CD4-positive, CD25-positive, alpha-beta regulatory T cell (primary cell): Measurements from ENCODE around the gene BACH2. TPM values are rescaled to one million over a fixed set of nuclear protein-coding genes. Genes with fewer than 3 reads are reported as not detected.
"Not testable (repeated sequence)": the region's sequence is repeated elsewhere in the genome, so short reads cannot be mapped to it uniquely, and the experiment has no call there.

ENCODE experiments used
- ATAC-seq, 2 donors: fragments of 150-1000 bp; cut with Tn5 transposase; one replicate each; pipeline ENCODE4 v1.10.0; 2021; ENCODE audit warnings: low read depth in 2 of 2, moderate number of reproducible peaks in 2 of 2, moderate library complexity in 1 of 2
- DNase-seq, 3 donors: peaks; one replicate each; pipeline versions ENCODE4 v3.0.0 to v3.0.0-alpha.2; 2012 to 2022; ENCODE audit warnings: mixed read lengths in 1 of 3
- H3K27ac ChIP-seq: one replicate; pipeline ENCODE4 v1.7.0; 2013; ENCODE audit warnings: mild to moderate bottlenecking, low read length; ENCODE audit not compliant: insufficient read depth, poor library complexity, severe bottlenecking
- H3K27me3 ChIP-seq: one replicate; pipeline ENCODE4 v1.7.0; 2013; ENCODE audit warnings: low read length; ENCODE audit not compliant: control insufficient read depth, insufficient read depth
- H3K36me3 ChIP-seq: one replicate; pipeline ENCODE4 v1.7.0; 2013; ENCODE audit warnings: mild to moderate bottlenecking, low read length, moderate library complexity; ENCODE audit not compliant: control insufficient read depth, insufficient read depth
- H3K4me1 ChIP-seq: 2 replicates; pipeline ENCODE4 v1.7.0; 2013; ENCODE audit warnings: mild to moderate bottlenecking, low read length; ENCODE audit not compliant: insufficient read depth, control insufficient read depth, poor library complexity, severe bottlenecking
- H3K4me3 ChIP-seq: one replicate; pipeline ENCODE4 v1.7.0; 2013; ENCODE audit warnings: low read depth, mild to moderate bottlenecking, low read length, moderate library complexity
- H3K9me3 ChIP-seq, 2 experiments: 1 replicate in 1 of 2; 2 replicates in 1 of 2; pipeline ENCODE4 v1.7.0; 2013; ENCODE audit warnings: low read length in 2 of 2, mild to moderate bottlenecking in 1 of 2, moderate library complexity in 1 of 2; ENCODE audit not compliant: control insufficient read depth in 2 of 2
- H3K27ac Mint-ChIP-seq, 3 donors: one replicate each; pipeline ENCODE4 v1.8.0; 2020 to 2022; ENCODE audit warnings: mild to moderate bottlenecking in 3 of 3, mixed read lengths in 3 of 3, moderate library complexity in 2 of 3
- H3K27me3 Mint-ChIP-seq: one replicate; pipeline ENCODE4 v1.8.0; 2022; ENCODE audit warnings: mild to moderate bottlenecking, mixed read lengths
- H3K36me3 Mint-ChIP-seq: one replicate; pipeline ENCODE4 v1.8.0; 2020; ENCODE audit warnings: mixed read lengths
- H3K4me1 Mint-ChIP-seq, 4 donors: one replicate each; pipeline ENCODE4 v1.8.0; 2020 to 2022; ENCODE audit warnings: mixed read lengths in 4 of 4, mild to moderate bottlenecking in 1 of 4
- H3K4me3 Mint-ChIP-seq, 4 donors: one replicate each; pipeline ENCODE4 v1.8.0; 2020 to 2022; ENCODE audit warnings: mild to moderate bottlenecking in 4 of 4, mixed read lengths in 4 of 4, moderate library complexity in 3 of 4
- H3K9me3 Mint-ChIP-seq, 7 donors: one replicate each; pipeline ENCODE4 v1.8.0; 2020 to 2022; ENCODE audit warnings: mixed read lengths in 7 of 7, mild to moderate bottlenecking in 3 of 7, moderate library complexity in 2 of 7
- polyA plus RNA-seq, 4 donors: library from polyadenylated mRNA; unstranded; fragments of 300-500 nt; fragmentation: Illumina TruSeq; gene quantifications; one replicate each; pipeline ENCODE4 v1.2.3, GENCODE V29; 2021
- total RNA-seq: library from RNA; stranded (reverse); gene quantifications from one replicate; pipeline ENCODE4 v1.2.3, GENCODE V29; 2022

BACH2 gene
- total and polyA plus RNA-seq, 5 donors from 2014 or later = 3.8 to 51.3 (median 7.1) TPM

DNA sequence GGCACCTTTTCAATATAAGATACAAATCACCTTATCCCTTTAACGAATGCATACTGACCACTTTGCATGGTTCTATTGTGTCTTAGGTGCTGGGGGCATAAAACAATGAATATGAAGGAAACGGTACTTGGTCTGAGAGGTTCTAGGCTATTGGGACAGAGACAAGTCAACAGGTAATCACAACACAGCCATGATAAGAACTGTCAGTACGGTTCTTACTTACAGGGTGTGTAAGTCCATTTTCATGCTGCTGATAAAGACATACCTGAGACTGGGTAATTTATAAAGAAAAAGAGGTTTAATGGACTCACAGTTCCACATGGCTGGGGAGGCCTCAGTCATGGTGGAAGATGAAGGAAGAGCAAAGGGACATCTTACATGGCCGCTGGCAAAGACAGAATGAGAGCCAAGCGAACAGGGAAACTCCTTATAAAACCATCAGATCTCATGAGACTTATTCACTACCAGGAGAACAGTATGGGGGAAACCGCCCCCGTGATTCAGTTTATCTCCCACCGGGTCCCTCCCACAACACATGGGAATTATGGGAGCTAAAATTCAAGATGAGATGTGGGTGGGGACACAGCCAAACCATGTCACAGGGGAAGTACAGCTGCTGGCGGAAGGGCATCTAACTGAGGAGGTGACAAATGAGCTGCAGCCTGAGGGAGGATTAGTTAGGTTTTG is 325.2 kb downstream of the BACH2 start:
- H3K27me3 Mint-ChIP-seq, H3K27me3 ChIP-seq, H3K36me3 Mint-ChIP-seq, H3K4me3 ChIP-seq, H3K36me3 ChIP-seq, H3K9me3 Mint-ChIP-seq, H3K4me1 ChIP-seq, H3K27ac Mint-ChIP-seq, ATAC-seq, H3K9me3 ChIP-seq, DNase-seq, H3K27ac ChIP-seq, H3K4me3 Mint-ChIP-seq: not testable (repeated sequence)
- peaks cover 0 to 17% (median 7%) of the 10 kb centered on the region in 4 donors for H3K4me1 Mint-ChIP-seq

DNA sequence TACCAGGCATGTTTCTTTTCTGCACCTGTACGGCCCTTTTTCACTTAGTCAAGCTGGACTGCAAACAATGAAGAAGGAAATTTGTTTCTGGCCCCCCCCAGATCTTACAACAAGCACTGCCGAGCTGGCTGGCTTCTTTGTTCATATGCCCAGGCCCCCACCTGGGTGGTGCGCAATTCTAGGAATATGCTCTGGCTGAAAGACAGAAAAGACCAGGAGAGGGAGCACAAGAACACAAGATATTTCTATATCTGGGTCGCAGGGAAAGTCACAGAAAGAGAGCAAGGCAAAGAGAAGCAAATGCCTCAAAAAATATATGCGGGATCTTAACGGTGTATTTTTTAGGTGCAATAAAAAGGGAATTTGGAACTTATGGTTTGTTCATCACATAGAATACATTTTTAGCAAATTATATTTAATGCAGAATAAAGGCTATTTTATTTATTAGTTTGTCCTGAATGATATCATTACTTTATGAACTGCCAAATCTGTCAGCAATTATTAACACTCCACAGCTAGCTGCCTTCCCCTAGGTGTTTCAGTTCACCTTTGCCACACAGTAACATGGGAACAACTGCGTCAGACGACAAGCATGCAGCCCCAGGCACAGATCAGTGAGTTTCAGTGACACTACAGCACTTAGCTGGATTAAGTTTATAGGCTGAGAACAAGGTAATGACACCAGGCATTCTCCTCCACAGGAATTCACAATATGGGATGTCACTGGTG is 325.9 kb downstream of the BACH2 start:
- no peak overlapping the region for H3K27ac Mint-ChIP-seq
- ATAC-seq (no peak), DNase-seq (peak in 2 of 3 donors; percentile 35 to 44)
- peaks cover 0 to 17% (median 8%) of the 10 kb centered on the region in 4 donors for H3K4me1 Mint-ChIP-seq
- peaks cover 9% of the 10 kb centered on the region for H3K27me3 Mint-ChIP-seq
- H3K4me3 Mint-ChIP-seq = no peak overlapping the region
- H3K4me1 ChIP-seq = no peaks in the 10 kb centered on the region
- H3K9me3 Mint-ChIP-seq = no peaks in the 10 kb centered on the region
- no peak overlapping the region for H3K27ac ChIP-seq
- H3K36me3 ChIP-seq = no peaks in the 10 kb centered on the region
- H3K9me3 ChIP-seq = no peaks in the 10 kb centered on the region
- no peaks in the 10 kb centered on the region for H3K36me3 Mint-ChIP-seq
- no peak overlapping the region for H3K4me3 ChIP-seq
- no peaks in the 10 kb centered on the region for H3K27me3 ChIP-seq

DNA sequence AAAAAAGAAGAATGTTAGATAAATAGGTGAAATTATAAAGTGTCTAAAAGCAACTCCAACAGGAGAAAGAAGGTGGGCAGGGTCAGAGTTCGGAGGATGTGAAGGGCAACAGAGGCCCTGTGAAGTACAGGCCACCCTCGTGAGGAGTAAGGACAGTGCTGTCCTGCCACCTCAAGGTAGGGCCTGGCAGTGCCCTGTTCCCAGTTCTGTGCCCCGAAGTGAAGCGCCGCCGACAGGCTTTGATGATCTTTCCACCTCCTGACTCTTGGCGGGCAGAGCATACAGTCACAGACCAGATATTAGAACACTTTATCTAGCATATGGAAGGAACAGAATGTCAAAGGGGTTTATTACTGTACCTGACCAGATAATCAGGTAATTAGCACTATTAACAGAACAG is 326.6 kb downstream of the BACH2 start:
- Mint-ChIP-seq H3K27me3 (peaks cover 9% of the 10 kb centered on the region), H3K27ac (no peak overlapping the region), H3K4me3 (no peak overlapping the region), H3K36me3 (peaks cover 5% of the 10 kb centered on the region), H3K9me3 (no peaks in the 10 kb centered on the region), H3K4me1 (peaks cover 0 to 19% (median 9%) of the 10 kb centered on the region in 4 donors)
- Histone ChIP-seq H3K27ac (no peak overlapping the region), H3K4me1 (no peaks in the 10 kb centered on the region), H3K36me3 (no peaks in the 10 kb centered on the region), H3K4me3 (no peak overlapping the region), H3K9me3 (no peaks in the 10 kb centered on the region), H3K27me3 (no peaks in the 10 kb centered on the region)
- ATAC-seq = no peak
- no peak for DNase-seq

DNA sequence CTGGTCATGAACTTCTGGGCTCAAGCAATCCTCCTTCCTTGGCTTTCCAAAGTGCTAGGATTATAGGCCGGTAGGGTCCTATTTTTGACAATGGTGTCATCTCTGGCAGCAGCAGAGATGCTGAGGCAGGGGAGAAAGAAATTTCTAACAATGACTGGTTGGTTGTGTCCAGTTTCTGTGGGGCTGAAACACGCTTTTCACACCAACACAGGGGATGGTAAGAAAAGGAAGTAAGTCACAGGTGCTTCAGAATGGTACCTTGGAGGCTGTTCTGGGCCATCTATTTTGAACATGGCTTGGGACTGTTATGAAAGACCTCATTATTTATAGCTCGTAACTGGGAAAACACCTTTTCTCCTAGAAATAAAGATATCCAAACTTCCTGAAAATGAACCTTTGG is 329.7 kb downstream of the BACH2 start:
- Mint-ChIP-seq H3K36me3 (peaks cover 15% of the 10 kb centered on the region), H3K27ac (peak overlapping the region in 1 of 3 donors; percentile 52), H3K4me3 (no peak overlapping the region), H3K9me3 (no peaks in the 10 kb centered on the region), H3K4me1 (peaks cover 4 to 32% (median 12%) of the 10 kb centered on the region in 4 donors), H3K27me3 (peaks cover 14% of the 10 kb centered on the region)
- no peaks in the 10 kb centered on the region for H3K9me3 ChIP-seq
- no peaks in the 10 kb centered on the region for H3K36me3 ChIP-seq
- no peaks in the 10 kb centered on the region for H3K4me1 ChIP-seq
- no peak for ATAC-seq
- H3K27ac ChIP-seq = no peak overlapping the region
- no peaks in the 10 kb centered on the region for H3K27me3 ChIP-seq
- no peak overlapping the region for H3K4me3 ChIP-seq
- no peak for DNase-seq

DNA sequence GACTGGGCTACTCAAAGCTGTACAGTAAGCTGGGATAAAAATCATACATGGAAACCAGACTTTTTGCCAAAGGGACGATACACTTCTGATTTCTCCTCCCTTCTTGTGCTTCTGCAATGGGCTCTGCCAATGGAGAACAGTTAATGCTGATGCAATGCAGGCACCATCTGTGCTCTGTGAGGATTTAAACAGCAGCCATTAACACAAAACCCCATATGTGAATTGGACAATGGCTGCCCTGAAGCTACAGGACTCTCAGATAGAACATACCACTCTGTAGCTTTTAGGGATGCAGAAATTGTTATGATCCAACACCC is 330.5 kb downstream of the BACH2 start:
- peaks cover 5 to 34% (median 12%) of the 10 kb centered on the region in 4 donors for H3K4me1 Mint-ChIP-seq
- no peak overlapping the region for H3K4me3 Mint-ChIP-seq
- no peaks in the 10 kb centered on the region for H3K9me3 Mint-ChIP-seq
- H3K36me3 Mint-ChIP-seq = peaks cover 15% of the 10 kb centered on the region
- Histone ChIP-seq H3K36me3 (no peaks in the 10 kb centered on the region), H3K4me3 (no peak overlapping the region), H3K27ac (no peak overlapping the region), H3K4me1 (no peaks in the 10 kb centered on the region), H3K27me3 (no peaks in the 10 kb centered on the region), H3K9me3 (no peaks in the 10 kb centered on the region)
- ATAC-seq (no peak), DNase-seq (no peak)
- H3K27me3 Mint-ChIP-seq = peaks cover 14% of the 10 kb centered on the region
- no peak overlapping the region for H3K27ac Mint-ChIP-seq

DNA sequence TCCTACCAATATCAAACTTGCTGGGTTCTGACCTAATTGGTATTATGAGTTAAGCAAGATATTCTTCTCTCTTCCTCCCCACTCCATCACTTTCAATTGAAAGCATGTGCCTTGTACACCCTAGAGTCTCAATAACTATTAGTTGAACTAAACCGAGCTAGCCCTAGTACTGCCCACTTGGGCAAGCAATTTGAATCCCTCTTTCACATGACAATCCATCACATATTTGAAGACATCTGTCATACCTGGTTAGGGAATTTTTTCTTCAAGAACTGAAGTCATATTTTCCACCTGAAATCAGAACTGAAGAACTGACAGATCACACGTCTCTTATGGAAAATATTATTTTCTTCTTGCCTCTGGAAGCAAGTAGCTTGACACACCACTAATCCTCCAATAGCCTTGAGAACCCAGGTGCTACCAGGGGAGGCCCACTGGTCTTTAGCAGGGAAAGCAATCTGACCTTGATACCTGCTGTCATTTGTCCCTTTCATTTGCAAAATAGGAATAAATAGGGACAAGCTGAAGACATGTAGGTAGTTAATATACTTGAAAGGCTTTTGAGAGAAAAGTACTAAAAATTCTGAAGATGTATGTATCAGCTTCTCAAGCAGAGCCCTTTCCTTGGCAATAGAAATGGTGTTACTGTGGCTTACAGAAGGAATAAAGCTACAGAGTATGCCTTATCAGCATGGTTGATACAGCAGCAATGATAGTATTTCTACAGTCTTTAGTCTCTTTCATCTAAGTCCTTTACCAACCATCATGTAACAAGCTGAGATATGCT is 331.0 kb downstream of the BACH2 start:
- Histone ChIP-seq H3K27ac (no peak overlapping the region), H3K4me1 (no peaks in the 10 kb centered on the region), H3K9me3 (no peaks in the 10 kb centered on the region), H3K36me3 (no peaks in the 10 kb centered on the region), H3K4me3 (no peak overlapping the region), H3K27me3 (no peaks in the 10 kb centered on the region)
- H3K36me3 Mint-ChIP-seq = peaks cover 15% of the 10 kb centered on the region
- H3K4me3 Mint-ChIP-seq = no peak overlapping the region
- H3K27ac Mint-ChIP-seq = no peak overlapping the region
- DNase-seq (no peak), ATAC-seq (no peak)
- peaks cover 5 to 34% (median 12%) of the 10 kb centered on the region in 4 donors for H3K4me1 Mint-ChIP-seq
- H3K9me3 Mint-ChIP-seq = no peaks in the 10 kb centered on the region
- peaks cover 13% of the 10 kb centered on the region for H3K27me3 Mint-ChIP-seq

DNA sequence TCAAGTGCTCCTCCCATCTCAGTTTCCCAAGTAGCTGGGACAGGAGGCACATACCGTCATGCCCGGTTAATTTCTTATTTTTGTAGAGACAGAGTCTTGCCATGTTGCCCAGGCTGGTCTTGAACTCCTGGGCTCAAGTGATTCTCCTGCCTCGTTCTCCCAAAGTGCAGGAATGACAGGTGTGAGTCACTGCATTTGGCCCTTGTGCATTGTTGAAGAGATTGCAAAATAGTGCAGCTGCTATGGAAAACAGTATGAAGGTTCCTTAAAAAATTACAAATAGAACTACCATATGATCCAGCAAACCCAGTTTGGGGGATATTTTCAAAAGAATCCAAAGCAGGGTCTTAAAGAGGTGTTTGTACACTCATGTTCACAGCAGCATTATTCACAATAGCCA is 333.3 kb downstream of the BACH2 start:
- Histone ChIP-seq H3K36me3 (no peaks in the 10 kb centered on the region), H3K27me3 (no peaks in the 10 kb centered on the region), H3K4me1 (no peaks in the 10 kb centered on the region), H3K4me3 (no peak overlapping the region), H3K9me3 (no peaks in the 10 kb centered on the region), H3K27ac (no peak overlapping the region)
- DNase-seq (no peak), ATAC-seq (no peak)
- no peak overlapping the region for H3K4me3 Mint-ChIP-seq
- no peaks in the 10 kb centered on the region for H3K9me3 Mint-ChIP-seq
- peaks cover 5 to 43% (median 12%) of the 10 kb centered on the region in 4 donors for H3K4me1 Mint-ChIP-seq
- H3K27ac Mint-ChIP-seq = no peak overlapping the region
- peaks cover 13% of the 10 kb centered on the region for H3K27me3 Mint-ChIP-seq
- peaks cover 15% of the 10 kb centered on the region for H3K36me3 Mint-ChIP-seq
